Kasumi-1 (cell line): ENCODE data around the gene DOLPP1.
"Not testable (repeated sequence)": the region's sequence is repeated elsewhere in the genome, so short reads cannot be mapped to it uniquely, and the experiment has no call there.

Experiments
- DNase-seq, 2 experiments: peaks; one replicate each; lab custom pipeline; 2025; lab: John Stamatoyannopoulos, UW

The DOLPP1 gene

GRCh38 chr9:129111528-129112151, 30.7 kb downstream of the DOLPP1 start:
- DNase-seq = peak; percentile 35 to 42

- DNase-seq = not testable (repeated sequence)
These were observed 31.6 kb downstream of the DOLPP1 start for GRCh38 chr9:129112526-129112925.

- peak; percentile 17 to 21 for DNase-seq
These were observed 32.9 kb downstream of the DOLPP1 start for GRCh38 chr9:129113645-129114304.

DNA sequence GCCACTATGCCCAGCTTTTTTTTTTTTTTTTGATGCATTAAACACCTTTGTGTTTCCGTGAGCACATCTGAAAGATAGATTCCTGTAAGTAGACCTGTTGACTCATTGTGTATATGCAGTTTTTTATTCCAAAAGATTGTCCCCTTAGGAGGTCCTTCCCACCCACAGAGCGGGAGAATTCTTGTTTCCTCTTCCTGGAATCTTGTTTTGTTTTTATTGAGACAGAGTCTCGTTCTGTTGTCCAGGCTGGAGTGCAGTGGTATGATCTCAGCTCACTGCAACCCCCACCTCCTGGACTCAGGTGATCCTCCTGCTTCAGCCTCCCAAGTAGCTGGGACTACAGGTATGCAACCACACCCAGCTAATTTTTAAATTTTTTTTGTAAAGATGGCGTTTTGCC, 37.9 kb downstream of the DOLPP1 start:
- no peak for DNase-seq

- no peak for DNase-seq
These were observed 40.6 kb downstream of the DOLPP1 start for GRCh38 chr9:129121483-129121882.

- DNase-seq = no peak
These were observed 41.2 kb downstream of the DOLPP1 start for GRCh38 chr9:129122133-129122532.

- not testable (repeated sequence) for DNase-seq
These were observed 42.1 kb downstream of the DOLPP1 start for GRCh38 chr9:129122976-129123375.

DNA sequence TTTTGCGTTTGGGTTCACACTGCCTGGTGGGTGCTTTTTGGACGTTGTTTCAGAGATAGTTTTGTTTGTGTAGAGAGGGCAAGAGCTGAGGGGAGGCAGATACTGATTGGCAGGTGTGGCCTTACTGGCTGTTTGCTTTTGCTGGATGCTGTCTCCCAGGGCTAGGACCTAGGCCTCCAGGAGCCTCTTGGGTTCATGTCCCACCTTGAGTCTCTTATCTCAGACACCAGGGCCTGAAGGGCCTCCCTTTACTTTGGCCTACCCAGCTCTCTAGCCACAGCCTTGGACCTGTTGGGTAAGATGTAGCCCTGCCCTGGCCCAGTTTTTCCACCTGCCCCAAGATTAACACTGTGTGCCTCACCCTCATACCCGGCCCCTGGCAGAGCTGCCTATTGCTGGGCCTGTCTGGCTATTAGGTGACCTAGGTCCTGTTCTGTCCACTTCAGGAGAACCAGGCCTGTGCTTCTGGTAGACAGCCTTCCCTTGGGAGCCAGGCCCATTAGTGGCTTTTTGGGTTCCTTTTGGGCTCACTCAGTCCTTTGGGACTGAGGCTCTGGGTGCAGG, 43.7 kb downstream of the DOLPP1 start:
- no peak for DNase-seq

- no peak for DNase-seq
These were observed 44.6 kb downstream of the DOLPP1 start for GRCh38 chr9:129125478-129125877.

DNA sequence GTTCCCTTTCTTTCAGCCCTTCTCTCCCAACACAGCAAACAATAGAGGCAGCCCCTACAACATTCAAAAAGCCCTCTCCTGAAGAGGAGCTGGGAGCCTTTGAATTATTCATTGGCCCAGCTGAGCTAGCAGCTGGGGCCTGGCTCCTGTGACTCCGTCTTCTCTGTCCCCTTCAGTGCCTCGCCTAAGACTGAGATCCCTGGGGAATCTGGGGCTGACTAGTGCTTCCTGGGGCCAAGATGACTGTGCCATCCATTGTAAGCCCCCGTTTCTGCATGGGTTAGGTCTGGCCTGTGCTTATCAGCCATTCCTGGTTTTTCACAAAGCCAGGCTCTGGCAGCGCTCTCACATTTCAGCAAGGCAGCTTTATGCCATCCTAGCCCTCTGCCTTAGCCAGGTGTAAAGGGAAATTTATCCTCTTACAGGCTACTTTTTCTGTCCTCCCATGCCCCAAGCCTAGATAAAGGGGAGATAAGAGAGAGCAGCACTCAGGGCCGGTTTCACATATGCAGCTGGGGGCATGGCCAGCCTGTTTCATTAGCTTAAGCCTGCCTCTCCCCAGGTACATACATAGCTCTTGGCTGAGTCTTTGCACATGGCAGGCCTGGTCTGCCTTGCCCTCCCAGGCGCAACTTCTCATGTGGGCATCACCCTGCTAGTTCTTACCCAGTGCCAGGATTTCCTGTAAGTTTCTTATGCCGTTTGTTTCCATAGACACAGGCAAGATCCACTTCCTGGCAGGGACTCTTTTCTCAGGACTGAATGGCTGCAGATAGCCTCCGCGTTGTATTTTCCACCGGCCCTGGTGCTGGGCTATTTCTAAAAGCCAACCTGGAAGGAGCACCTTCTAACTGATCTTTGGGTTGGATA, 46.1 kb downstream of the DOLPP1 start:
- no peak for DNase-seq

- no peak for DNase-seq
These were observed 47.8 kb downstream of the DOLPP1 start for GRCh38 chr9:129128689-129129088.

GRCh38 chr9:129130271-129130670, 49.4 kb downstream of the DOLPP1 start:
- not testable (repeated sequence) for DNase-seq

GRCh38 chr9:129130791-129131190, 49.9 kb downstream of the DOLPP1 start:
- DNase-seq = no peak

DNA sequence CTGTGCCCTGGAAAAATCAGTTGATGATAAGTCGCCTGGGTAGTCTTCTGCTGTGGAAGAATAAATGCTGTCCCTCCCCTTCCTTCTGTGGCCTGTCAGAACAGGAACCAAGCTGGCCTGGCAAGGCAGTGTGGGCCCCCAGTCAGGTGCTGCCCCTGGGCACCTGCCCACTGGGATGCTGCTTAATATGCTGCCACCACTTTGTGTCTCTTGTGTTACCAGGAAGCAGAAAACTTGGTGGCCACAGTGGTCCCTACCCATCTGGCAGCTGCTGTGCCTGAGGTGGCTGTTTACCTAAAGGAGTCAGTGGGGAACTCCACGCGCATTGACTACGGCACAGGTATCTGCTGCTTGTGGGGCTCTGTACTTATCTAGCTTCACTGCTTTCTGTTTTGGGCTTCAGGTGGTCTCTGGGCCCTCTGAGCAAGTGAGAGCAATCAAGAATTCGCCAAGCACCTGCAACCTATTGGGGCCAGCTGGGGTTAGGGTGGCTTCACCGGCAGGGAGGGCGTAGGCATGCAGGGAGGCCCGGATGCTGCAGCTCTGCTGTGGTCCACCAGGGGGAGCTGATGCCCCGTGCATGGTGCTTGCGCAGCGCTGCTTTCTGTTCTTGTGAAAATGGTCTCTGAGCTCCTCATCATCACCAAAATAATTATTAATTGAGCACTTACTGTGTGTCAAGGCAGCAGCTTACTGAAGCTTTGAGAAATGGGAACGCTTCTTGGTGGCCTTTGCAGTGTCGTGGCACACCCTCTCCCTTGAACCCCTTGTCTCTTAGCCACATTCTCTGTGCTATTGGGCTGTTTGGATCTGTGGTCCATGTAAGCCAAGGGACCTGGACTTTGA, 50.6 kb downstream of the DOLPP1 start:
- DNase-seq = peak; percentile 61 to 68

GRCh38 chr9:129133082-129133481, 52.2 kb downstream of the DOLPP1 start:
- DNase-seq = no peak

DNA sequence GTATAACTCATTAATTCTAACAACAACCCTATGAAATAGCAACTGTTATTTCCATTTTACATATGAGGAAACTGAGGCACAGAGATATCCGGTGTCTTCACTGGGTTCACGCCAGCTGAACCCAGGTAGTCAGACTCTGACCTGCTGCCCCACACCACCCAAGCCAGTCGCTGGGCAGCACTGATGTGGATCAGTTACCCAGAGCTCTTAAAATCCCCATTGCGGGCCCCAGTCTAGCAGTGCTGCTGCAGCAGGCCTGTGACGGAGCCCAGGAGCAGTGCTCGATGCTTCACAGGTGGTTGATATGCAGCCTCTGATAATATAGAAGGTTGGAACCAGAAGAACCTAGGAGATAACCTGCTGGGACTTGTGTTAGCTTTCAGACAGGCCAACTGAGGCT, 54.6 kb downstream of the DOLPP1 start:
- no peak for DNase-seq

GRCh38 chr9:129136446-129137035, 55.6 kb downstream of the DOLPP1 start:
- no peak for DNase-seq

DNA sequence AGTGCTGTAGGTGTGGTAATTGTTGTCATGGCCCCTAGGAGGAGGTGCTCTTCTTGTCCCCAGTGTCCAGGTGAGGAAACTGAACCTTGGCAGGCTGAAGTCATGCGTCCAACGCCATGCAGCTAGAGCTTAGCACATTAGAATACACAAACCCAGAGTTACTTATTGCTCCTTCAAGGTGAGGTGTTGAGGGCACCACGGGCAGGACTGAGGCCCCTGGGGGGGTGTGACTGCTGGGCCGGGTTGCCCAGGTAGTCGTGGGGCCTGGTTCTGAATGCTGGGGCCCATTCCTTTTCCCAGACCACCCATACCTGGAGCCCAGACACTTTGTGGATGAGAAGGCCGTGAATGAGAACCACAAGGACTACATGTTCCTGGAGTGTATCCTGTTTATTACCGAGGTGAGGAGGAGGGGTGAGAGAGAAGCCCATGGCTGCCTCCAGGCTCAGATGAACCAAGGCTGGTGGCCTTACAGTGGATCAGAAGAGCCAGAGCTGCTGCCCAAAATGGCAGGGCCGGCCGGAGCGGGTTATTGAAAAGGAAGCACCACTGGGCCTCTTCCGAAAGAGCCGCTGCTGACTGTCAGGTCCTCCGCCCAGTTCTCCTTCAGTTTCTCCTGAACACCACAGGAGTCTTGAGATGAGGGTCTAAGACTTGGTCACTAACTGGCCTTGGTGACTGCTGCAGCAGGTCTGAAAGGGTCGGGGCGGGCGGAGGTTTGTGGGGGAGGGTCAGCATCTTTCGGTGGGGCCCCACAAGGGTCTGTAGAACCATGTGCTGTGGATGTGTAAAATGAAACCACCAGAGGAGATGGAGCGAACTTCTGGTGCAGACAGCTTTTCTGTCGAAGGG, 56.6 kb downstream of the DOLPP1 start:
- DNase-seq = no peak

DNA sequence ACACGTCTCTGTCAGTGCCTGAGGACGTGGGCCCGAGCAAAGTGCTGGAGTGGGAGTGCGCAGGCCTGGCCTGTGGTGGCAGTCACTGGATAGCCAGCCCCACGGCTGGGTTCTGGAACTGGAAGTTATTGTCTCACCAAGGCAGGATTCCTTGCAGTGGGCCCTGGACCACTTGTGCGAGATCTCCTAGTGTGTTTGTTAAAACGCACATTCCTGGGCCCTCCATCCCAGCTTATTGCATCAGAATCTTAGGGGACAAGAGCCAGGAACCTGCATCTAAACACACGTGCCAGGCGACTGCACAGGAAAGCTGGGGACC, 57.2 kb downstream of the DOLPP1 start:
- no peak for DNase-seq

DNA sequence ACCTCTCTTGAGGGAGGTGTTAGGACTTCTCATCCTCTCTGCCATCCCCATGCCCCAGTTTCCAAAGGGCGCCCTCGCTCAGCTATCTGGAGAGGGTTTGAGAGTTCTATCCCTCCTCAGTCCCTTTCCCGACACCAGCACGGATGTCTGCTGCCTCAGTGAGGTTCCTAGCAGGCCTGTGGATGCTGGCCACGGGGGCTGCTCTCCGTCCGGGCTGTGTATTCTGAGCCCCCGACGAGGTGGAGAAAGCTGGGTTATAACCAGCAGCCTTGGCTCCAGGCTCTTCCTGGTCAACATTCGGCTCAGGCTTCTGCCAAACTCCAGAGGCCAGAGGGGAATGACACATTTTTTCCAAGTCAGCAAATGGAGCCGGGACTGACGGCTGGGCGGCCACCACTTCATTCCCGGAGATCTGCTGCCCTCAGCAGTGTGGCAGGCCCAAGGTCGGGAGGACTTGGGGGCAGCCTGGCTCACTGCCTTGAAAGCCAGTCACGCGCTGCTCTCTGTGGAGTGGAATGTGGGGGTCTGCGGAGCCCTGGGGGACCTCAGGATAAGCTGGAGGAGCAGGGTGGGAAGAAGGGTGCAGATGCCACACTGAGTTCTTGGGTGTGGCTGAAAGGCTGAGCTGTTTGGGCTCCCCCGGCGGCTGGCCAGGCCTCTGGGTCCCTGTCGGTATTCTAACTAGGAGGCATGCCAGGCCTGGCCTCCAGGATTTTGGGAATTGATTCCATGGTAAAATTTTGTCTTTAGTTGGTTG, 57.7 kb downstream of the DOLPP1 start:
- no peak for DNase-seq
